COLO829 (cell line): ENCODE measurements around the gene ZNF133.

ENCODE experiments used
- DNase-seq: peaks from one replicate; pipeline ENCODE4 v3.0.0; 2012; ENCODE audit warnings: low spot score

ZNF133 gene

GRCh38 chr20:18362916-18363315 lies 74.6 kb downstream of the ZNF133 start:
- DNase-seq = no peak

- DNase-seq = no peak
These were observed 75.4 kb downstream of the ZNF133 start for GRCh38 chr20:18363708-18364107.

- DNase-seq = no peak
These were observed 76.4 kb downstream of the ZNF133 start for GRCh38 chr20:18364768-18365167.
